ENCODE data around the gene EFNA3. TPM values are rescaled to one million over a fixed set of nuclear protein-coding genes. Genes with fewer than 3 reads are reported as not detected.
"Not testable (repeated sequence)": the region's sequence is repeated elsewhere in the genome, so short reads cannot be mapped to it uniquely, and the experiment has no call there.

Gene EFNA3
- polyA plus RNA-seq, 3 donors: 0.56 to 1.3 (median 0.67) TPM

DNA sequence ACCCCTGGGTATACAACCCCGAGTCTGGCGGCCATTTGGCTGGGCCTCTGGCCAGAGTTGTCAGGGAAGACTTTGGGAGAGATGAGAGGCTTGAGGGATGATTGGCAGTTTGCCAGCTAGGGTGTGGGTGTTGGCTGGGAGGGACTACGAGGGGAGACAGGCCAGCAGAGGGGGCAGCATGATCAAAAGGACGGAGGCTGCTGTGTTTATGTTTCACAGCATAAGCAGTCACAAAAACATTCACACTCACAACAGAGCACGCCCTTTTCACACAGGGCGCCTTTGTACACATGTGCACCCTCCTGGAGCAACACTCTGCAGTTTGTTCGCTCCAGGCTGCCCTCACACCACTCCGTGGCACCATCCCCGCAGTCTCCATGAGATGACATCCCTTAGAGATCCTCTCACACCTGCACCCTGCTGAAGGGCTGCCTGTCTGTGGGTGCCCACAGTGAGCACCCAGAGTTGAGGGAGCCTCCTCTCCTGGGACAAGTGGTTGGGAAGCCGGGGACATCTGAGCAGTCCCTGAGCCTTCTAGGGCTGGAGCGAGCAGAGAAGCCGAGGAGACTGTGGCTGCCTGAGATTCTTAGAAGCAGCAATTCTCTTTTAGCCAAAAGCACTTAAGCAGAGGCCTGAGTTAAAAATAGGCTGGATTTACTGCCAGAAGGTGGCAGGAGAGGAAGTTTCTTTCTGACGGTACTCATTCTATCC lies 15.4 kb downstream of the EFNA3 start:
- H3K27ac ChIP-seq (ENCODE audit: low read depth, low read length): no peak overlapping the region
- 20 to 34% (median 26%) methylated on average over 13 of the region's 13 CpGs for WGBS, 3 donors

DNA sequence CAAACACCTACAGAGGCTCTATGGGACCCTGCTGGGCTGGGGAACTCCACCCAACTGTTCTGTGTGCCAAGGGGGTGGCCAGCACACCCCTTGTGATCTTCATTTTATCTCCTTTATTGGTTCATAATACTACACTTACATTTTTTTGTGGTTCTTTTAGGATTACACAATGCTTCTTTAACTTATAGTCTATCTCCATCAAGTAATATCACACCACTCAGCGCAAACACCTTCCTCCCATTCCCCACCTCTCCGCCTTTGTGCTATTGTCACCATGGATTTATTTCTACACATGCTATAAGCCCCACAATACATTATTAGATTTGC lies 15.9 kb downstream of the EFNA3 start:
- WGBS, 3 donors: 60 to 62% (median 60%) methylated on average over 2 of the region's 2 CpGs
- no peak overlapping the region for H3K27ac ChIP-seq (ENCODE audit: low read depth, low read length)

GRCh38 chr1:155099331-155099730 lies 20.7 kb downstream of the EFNA3 start:
- 83 to 85% (median 84%) methylated on average over 7 of the region's 7 CpGs for WGBS, 3 donors
- H3K27ac ChIP-seq (ENCODE audit: low read depth, low read length): no peak overlapping the region

- H3K27ac ChIP-seq (ENCODE audit: low read depth, low read length): no peak overlapping the region
- WGBS, 3 donors: 68 to 91% (median 83%) methylated on average over 9 of the region's 9 CpGs
Observed at GRCh38 chr1:155103325-155103724, 24.7 kb downstream of the EFNA3 start.

- WGBS, 3 donors: 66 to 84% (median 73%) methylated on average over 7 of the region's 7 CpGs
Observed at GRCh38 chr1:155104605-155105534, 26.2 kb downstream of the EFNA3 start.

GRCh38 chr1:155105604-155106011 lies 27.0 kb downstream of the EFNA3 start:
- H3K27ac ChIP-seq (ENCODE audit: low read depth, low read length): no peak overlapping the region
- WGBS, 3 donors: 37 to 65% (median 43%) methylated on average over 7 of the region's 7 CpGs

More at GRCh38 chr1:155104605-155105534, 26.2 kb downstream of the EFNA3 start:
- no peak overlapping the region for H3K27ac ChIP-seq (ENCODE audit: low read depth, low read length)

GRCh38 chr1:155106862-155107261 lies 28.2 kb downstream of the EFNA3 start:
- H3K27ac ChIP-seq (ENCODE audit: low read depth, low read length): no peak overlapping the region
- 73 to 80% (median 76%) methylated on average over 6 of the region's 6 CpGs for WGBS, 3 donors

GRCh38 chr1:155107309-155108264 lies 28.9 kb downstream of the EFNA3 start:
- WGBS, 3 donors: 74 to 79% (median 78%) methylated on average over 12 of the region's 12 CpGs
- no peak overlapping the region for H3K27ac ChIP-seq (ENCODE audit: low read depth, low read length)

- no peak overlapping the region for H3K27ac ChIP-seq (ENCODE audit: low read depth, low read length)
- 68 to 83% (median 80%) methylated on average over 5 of the region's 5 CpGs for WGBS, 3 donors
Observed at GRCh38 chr1:155108296-155108695, 29.7 kb downstream of the EFNA3 start.

GRCh38 chr1:155110381-155110780 lies 31.7 kb downstream of the EFNA3 start:
- 80 to 85% (median 85%) methylated on average over 8 of the region's 8 CpGs for WGBS, 3 donors
- H3K27ac ChIP-seq (ENCODE audit: low read depth, low read length): no peak overlapping the region

DNA sequence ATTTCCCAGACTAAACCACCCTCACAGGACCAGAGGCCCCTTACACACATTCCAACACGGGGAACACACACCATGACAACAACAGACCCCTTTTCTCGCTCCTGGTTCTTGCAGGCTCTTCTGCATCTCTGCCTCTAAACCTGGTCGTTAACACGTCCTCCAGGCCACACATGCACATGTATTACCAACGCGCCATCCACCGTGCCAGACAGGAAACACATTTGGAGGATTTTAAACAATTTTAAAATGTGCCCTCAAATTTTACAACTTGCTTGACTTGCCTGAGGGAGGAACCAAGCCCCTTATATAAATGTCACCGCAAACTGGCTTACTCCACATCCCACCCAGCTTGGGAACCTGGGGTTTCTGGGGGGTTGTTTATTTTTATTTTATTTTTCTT lies 32.2 kb downstream of the EFNA3 start:
- 46 to 76% (median 59%) methylated on average over 8 of the region's 8 CpGs for WGBS, 3 donors
- H3K27ac ChIP-seq (ENCODE audit: low read depth, low read length): no peak overlapping the region

DNA sequence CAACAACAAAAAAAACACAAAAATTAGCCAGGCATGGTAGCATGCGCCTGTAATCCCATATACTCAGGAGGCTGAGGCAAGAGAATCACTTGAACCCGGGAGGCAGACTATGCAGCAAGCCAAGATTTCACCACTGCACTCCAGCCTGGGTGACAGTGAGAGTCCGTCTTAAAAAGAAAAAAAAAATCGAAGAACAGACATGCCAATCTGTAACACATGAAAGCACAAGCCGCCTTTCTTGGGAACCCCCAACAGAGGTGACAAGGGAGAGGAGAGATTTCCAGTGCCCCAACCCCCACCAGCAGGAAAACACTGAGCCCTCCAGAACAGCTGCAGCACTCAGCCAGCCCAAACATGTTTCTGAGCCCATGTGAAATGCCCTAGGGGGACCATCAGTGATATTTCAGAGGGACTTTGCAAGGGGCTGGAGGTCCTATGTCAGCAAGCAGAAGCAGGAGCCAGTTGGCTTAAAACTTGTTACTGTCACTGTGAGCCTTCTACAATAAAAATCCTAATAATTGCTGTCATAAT lies 34.9 kb downstream of the EFNA3 start:
- no peak overlapping the region for H3K27ac ChIP-seq (ENCODE audit: low read depth, low read length)
- 58 to 78% (median 76%) methylated on average over 5 of the region's 5 CpGs for WGBS, 3 donors

DNA sequence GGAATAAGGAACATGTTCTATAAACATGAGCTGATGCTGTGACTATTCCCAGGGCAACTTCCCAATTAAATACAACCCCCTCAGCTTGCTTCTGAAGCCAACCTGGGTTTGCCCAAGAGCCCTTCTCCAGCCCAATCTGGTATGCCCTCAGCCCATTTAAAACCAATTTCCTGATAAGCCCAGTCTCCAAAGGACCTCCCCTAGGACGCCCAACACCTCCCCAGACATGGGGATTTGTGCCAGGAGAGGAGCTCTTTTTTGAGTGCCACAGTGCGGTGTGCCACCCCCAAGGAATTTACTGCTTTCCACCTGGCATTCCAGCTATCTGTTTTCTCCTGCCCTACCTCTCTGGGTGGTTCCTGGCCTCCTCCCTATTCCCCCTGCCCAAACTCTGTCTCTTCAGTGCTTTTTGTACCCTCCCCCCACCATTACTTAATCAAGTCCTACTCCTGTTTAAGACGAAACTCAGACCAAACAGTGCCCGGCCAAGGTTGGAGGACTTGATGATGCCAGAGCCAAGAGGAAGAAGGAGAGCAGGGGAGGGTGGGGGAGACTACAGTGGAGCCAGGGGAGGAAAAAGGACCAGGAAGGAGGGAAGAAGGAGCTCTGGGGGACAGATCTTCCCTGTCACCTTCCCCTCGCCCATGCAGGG lies 37.6 kb downstream of the EFNA3 start:
- 63 to 72% (median 65%) methylated on average over 5 of the region's 5 CpGs for WGBS, 3 donors
- no peak overlapping the region for H3K27ac ChIP-seq (ENCODE audit: low read depth, low read length)

- H3K27ac ChIP-seq (ENCODE audit: low read depth, low read length): no peak overlapping the region
- 63 to 77% (median 73%) methylated on average over 4 of the region's 4 CpGs for WGBS, 3 donors
Observed at GRCh38 chr1:155117610-155118009, 39.0 kb downstream of the EFNA3 start.

DNA sequence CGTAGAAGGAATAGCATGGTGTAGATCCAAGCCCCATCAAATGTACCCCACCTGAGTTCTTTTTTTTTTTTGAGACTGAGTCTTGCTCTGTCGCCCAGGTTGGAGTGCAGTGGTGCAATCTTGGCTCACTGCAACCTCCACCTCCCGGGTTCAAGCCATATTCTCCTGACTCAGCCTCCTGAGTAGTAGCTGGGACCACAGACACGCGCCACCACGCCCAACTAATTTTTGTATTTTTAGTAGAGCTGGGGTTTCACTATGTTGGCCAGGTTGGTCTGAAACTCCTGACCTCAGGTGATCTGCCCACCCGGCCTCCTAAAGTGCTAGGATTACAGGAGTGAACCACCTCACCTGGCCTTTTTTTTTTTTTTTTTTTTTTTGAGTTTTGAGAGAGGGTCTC lies 39.5 kb downstream of the EFNA3 start:
- WGBS, 3 donors: 87 to 97% (median 89%) methylated on average over 7 of the region's 7 CpGs
- not testable (repeated sequence) for H3K27ac ChIP-seq (ENCODE audit: low read depth, low read length)

DNA sequence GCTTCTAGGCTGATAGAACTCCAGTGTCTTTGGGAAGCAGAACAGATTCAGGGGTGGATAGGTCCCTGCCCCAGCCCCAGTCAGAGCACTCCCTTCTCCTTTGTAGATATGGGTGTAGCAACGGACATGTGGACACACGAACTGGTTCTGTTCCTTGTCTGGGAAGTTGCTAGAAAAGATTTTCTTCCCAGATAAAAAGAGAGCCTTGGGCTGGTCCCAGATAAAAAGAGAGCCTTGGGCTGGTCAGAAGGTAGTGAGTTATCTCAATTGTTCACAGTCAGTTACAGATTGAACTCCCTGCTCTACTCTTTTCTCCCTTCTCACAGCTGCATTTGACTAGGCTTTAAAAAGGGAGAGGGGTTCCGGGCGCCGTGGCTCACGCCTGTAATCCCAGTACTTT lies 41.6 kb downstream of the EFNA3 start:
- 51 to 70% (median 69%) methylated on average over 6 of the region's 6 CpGs for WGBS, 3 donors
- no peak overlapping the region for H3K27ac ChIP-seq (ENCODE audit: low read depth, low read length)

DNA sequence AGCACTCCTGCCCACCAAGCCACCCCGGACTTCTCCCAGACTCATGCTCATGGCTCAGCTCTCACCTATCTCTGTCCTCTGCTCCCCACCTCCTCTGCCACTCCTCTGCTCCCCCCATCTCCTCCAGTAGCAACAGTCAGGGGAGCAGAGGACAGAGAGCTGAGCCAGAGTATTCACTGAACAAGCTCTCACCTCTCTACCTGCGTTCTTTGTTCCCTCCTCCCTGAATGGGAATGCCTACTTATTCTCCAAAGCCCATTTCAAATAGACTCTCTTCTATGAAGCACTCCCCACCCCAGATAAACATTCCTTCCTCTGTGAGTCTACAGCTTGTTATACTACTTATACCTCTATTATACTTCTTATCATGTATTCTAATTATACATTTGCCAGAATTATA lies 42.6 kb downstream of the EFNA3 start:
- no peak overlapping the region for H3K27ac ChIP-seq (ENCODE audit: low read depth, low read length)
- WGBS, 3 donors: 72 to 87% (median 78%) methylated on average over 2 of the region's 2 CpGs

- WGBS, 3 donors: 81 to 88% (median 85%) methylated on average over 2 of the region's 2 CpGs
- no peak overlapping the region for H3K27ac ChIP-seq (ENCODE audit: low read depth, low read length)
Observed at GRCh38 chr1:155122308-155122707, 43.7 kb downstream of the EFNA3 start.
